ENCODE measurements around the gene USP48. TPM values are rescaled to one million over a fixed set of nuclear protein-coding genes. Genes with fewer than 3 reads are reported as not detected.

The USP48 gene
- polyA plus RNA-seq, 2 donors, result 14.4 to 18.4 TPM

DNA sequence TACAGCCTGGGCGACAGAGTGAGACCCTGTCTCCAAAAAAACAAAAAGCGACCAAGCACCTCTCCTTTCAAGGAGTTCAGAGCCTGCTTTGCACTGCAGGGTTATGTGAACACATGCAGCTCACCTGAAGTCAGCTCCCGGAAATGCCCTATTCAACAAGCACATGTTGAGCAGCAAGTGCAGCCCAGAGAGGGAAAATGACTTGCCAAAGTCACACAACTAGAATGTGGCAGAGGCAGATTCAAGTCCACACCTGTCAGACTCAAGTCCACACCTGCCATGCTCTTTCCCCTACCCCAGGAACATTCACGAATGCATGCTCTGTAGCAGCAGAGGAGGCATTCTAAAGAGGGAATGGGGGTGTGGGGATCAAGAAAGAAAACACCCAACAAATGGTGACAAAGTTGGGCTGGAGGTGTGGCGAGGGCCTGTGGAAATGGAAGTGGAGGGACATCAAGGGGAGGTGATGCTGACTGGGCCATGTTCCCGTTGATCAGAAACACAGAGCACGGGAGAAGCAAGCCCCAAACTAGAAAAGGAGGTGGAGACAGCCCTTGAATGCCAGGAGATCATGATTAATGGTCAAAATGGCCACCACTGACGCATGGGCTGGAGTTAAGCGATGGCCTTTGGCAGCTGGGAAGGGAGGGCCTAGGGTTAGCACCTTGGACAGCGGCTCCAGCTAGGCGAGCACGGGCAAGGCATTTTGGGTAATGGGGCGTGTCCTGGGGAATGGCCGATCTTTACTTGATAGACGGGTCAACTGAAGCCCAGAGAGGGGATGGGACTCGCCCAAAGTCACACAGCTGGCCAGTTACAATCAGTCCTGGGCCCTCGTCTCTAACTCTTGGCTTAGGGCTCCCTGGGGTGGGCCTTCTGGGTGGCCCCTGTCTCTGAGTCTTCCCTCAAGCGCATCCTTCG lies 135.3 kb downstream of the USP48 start:
- Histone ChIP-seq H3K9me3 (ENCODE audit: control insufficient read depth in 2 of 2, insufficient read depth in 1 of 2, low read depth in 1 of 2, low read length in 1 of 2) (no peaks in the 10 kb centered on the region), H3K27ac (ENCODE audit: low read depth in 2 of 2, low read length in 1 of 2) (no peak overlapping the region), H3K4me3 (ENCODE audit: low read depth in 1 of 2, low read length in 2 of 2) (no peak overlapping the region), H3K27me3 (ENCODE audit: control insufficient read depth in 1 of 2, insufficient read depth in 2 of 2, low read length in 2 of 2) (no peaks in the 10 kb centered on the region), H3K4me1 (ENCODE audit: control insufficient read depth in 2 of 2, insufficient read depth in 2 of 2, low read length in 1 of 2) (peaks cover 4 to 5% of the 10 kb centered on the region in 2 donors), H3K36me3 (ENCODE audit: control insufficient read depth in 2 of 2, insufficient read depth in 2 of 2, low read length in 1 of 2) (no peaks in the 10 kb centered on the region)
- WGBS, 2 donors, result 43 to 44% methylated on average over 19 of the region's 19 CpGs

DNA sequence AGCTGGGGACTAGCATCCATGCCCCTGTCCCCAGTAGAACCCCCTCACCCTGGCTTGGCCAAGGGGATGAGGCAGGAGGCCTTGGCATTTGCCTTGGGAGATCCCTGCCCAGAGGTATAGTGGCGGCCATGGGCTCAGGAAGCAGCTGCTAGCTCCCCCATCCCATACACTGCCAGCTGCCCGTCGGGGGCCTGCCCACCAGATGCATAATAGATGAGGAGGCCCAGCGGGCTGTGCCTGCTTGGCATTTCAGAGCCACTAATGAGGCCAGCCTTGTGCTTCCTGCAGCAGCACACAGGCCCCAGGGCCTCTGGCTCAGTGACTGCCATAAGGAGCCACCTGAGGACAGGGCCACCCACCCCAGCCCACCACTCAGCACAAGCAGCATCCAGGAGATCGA lies 137.4 kb downstream of the USP48 start:
- no peak overlapping the region for H3K27ac ChIP-seq (ENCODE audit: low read depth in 2 of 2, low read length in 1 of 2)
- no peaks in the 10 kb centered on the region for H3K4me1 ChIP-seq (ENCODE audit: control insufficient read depth in 2 of 2, insufficient read depth in 2 of 2, low read length in 1 of 2)
- WGBS, 2 donors, result 81 to 85% methylated on average over 5 of the region's 5 CpGs
- H3K36me3 ChIP-seq (ENCODE audit: control insufficient read depth in 2 of 2, insufficient read depth in 2 of 2, low read length in 1 of 2), result no peaks in the 10 kb centered on the region
- H3K9me3 ChIP-seq (ENCODE audit: control insufficient read depth in 2 of 2, insufficient read depth in 1 of 2, low read depth in 1 of 2, low read length in 1 of 2), result no peaks in the 10 kb centered on the region
- no peaks in the 10 kb centered on the region for H3K27me3 ChIP-seq (ENCODE audit: control insufficient read depth in 1 of 2, insufficient read depth in 2 of 2, low read length in 2 of 2)
- no peak overlapping the region for H3K4me3 ChIP-seq (ENCODE audit: low read depth in 1 of 2, low read length in 2 of 2)

DNA sequence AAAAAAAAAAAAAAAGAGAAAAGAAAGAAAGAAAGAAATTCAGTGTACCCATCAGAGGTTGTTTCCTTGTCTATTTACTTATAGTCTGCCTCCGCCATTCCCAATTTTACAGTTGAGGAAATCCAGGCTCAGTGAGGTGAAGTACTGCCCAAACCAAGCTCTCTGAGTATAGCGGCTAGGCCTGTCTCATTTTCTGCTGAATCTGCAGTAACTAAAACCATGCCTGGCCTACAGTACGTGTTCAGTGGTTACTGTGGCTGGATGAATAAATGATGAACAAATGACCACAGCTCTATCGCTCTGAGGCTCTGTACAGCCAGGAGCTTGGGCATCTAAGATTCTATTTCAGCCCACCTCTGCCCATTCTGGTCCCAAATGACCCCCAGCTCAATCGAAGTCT lies 138.0 kb downstream of the USP48 start:
- H3K27me3 ChIP-seq (ENCODE audit: control insufficient read depth in 1 of 2, insufficient read depth in 2 of 2, low read length in 2 of 2), result no peaks in the 10 kb centered on the region
- WGBS, 2 donors, result 86 to 88% methylated on average over 5 of the region's 5 CpGs
- no peak overlapping the region for H3K4me3 ChIP-seq (ENCODE audit: low read depth in 1 of 2, low read length in 2 of 2)
- no peaks in the 10 kb centered on the region for H3K4me1 ChIP-seq (ENCODE audit: control insufficient read depth in 2 of 2, insufficient read depth in 2 of 2, low read length in 1 of 2)
- H3K36me3 ChIP-seq (ENCODE audit: control insufficient read depth in 2 of 2, insufficient read depth in 2 of 2, low read length in 1 of 2), result no peaks in the 10 kb centered on the region
- H3K9me3 ChIP-seq (ENCODE audit: control insufficient read depth in 2 of 2, insufficient read depth in 1 of 2, low read depth in 1 of 2, low read length in 1 of 2), result no peaks in the 10 kb centered on the region
- H3K27ac ChIP-seq (ENCODE audit: low read depth in 2 of 2, low read length in 1 of 2), result no peak overlapping the region

DNA sequence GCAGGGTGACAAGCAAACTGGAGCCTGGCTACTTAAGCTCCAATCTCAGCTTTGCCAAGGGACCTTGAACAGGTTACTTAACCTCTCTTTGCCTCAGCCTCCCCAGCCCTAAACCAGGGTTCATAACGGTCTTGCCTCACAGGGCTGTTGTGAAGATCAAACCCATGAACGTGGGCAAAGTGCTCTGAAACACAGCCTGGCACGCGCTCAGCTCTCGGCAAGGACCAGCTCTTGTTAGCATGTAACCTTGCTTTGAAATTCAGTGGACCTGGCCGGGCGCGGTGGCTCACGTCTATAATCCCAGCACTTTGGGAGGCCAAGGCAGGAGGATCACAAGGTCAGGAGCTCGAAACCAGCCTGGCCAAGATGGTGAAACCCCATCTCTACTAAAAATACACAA lies 138.6 kb downstream of the USP48 start:
- no peaks in the 10 kb centered on the region for H3K36me3 ChIP-seq (ENCODE audit: control insufficient read depth in 2 of 2, insufficient read depth in 2 of 2, low read length in 1 of 2)
- no peak overlapping the region for H3K4me3 ChIP-seq (ENCODE audit: low read depth in 1 of 2, low read length in 2 of 2)
- no peaks in the 10 kb centered on the region for H3K27me3 ChIP-seq (ENCODE audit: control insufficient read depth in 1 of 2, insufficient read depth in 2 of 2, low read length in 2 of 2)
- H3K4me1 ChIP-seq (ENCODE audit: control insufficient read depth in 2 of 2, insufficient read depth in 2 of 2, low read length in 1 of 2), result peaks cover 0 to 4% of the 10 kb centered on the region in 2 donors
- no peaks in the 10 kb centered on the region for H3K9me3 ChIP-seq (ENCODE audit: control insufficient read depth in 2 of 2, insufficient read depth in 1 of 2, low read depth in 1 of 2, low read length in 1 of 2)
- no peak overlapping the region for H3K27ac ChIP-seq (ENCODE audit: low read depth in 2 of 2, low read length in 1 of 2)
- WGBS, 2 donors, result 88 to 89% methylated on average over 10 of the region's 10 CpGs

DNA sequence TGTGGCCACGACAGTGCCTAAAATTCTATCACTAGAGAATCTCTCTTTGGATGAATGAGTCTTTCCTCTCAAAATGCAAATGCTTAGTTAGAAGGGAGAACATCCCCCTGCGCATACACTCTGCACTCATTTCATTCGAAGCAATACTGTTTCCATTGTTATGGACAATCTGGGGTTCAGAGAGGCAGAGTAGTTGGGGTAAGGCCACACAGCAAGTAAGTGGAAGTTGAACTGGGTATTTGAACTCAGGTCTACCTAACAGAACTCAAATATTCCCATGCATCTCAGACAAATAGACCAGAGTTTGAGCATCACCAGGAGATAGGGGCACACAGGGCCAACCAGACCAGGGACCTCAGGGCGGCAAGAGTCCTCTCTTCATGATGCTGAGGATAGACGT lies 139.3 kb downstream of the USP48 start:
- Histone ChIP-seq H3K27ac (ENCODE audit: low read depth in 2 of 2, low read length in 1 of 2) (no peak overlapping the region), H3K4me3 (ENCODE audit: low read depth in 1 of 2, low read length in 2 of 2) (no peak overlapping the region), H3K4me1 (ENCODE audit: control insufficient read depth in 2 of 2, insufficient read depth in 2 of 2, low read length in 1 of 2) (peaks cover 0 to 11% of the 10 kb centered on the region in 2 donors), H3K36me3 (ENCODE audit: control insufficient read depth in 2 of 2, insufficient read depth in 2 of 2, low read length in 1 of 2) (no peaks in the 10 kb centered on the region), H3K27me3 (ENCODE audit: control insufficient read depth in 1 of 2, insufficient read depth in 2 of 2, low read length in 2 of 2) (no peaks in the 10 kb centered on the region), H3K9me3 (ENCODE audit: control insufficient read depth in 2 of 2, insufficient read depth in 1 of 2, low read depth in 1 of 2, low read length in 1 of 2) (no peaks in the 10 kb centered on the region)
- 85 to 91% methylated on average over 5 of the region's 5 CpGs for WGBS, 2 donors

DNA sequence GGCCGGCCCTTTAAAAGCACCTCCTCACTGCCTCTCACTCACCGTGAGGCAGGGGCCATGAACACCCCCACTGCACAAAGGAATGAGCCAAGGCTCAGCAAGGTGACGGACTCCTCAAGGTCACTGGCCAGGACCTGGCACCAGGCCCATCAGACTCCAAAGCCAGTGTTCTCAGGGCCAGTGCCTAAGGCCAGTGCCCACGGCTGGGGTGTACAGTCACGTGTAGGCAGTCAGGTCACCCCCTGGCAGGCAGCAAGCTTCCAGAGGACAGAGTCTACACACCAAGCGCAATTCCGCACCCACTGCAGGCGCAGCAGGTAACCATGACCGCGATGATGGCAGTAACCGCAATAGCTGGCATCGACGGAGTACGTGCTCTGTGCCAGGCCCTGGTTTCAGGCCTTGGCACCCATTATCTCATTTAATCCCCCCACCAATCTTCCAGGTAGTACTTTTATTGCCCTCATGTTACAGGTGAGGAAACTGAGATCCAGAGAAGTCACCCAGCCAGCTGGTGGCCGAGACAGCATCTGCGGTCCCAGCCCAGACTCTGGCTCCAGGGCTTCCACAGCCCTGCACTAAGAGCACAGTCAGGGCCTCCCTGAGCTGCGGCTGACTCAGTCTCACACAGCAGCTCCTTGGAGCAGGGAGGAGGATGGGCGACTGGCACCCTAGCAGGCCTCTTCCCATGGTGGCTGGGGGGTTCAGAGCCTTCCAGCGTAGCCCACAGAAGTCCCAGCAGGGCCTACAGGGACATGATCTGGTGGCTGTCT lies 140.8 kb downstream of the USP48 start:
- H3K4me1 ChIP-seq (ENCODE audit: control insufficient read depth in 2 of 2, insufficient read depth in 2 of 2, low read length in 1 of 2), result peaks cover 0 to 11% of the 10 kb centered on the region in 2 donors
- no peak overlapping the region for H3K27ac ChIP-seq (ENCODE audit: low read depth in 2 of 2, low read length in 1 of 2)
- no peaks in the 10 kb centered on the region for H3K9me3 ChIP-seq (ENCODE audit: control insufficient read depth in 2 of 2, insufficient read depth in 1 of 2, low read depth in 1 of 2, low read length in 1 of 2)
- no peaks in the 10 kb centered on the region for H3K27me3 ChIP-seq (ENCODE audit: control insufficient read depth in 1 of 2, insufficient read depth in 2 of 2, low read length in 2 of 2)
- H3K4me3 ChIP-seq (ENCODE audit: low read depth in 1 of 2, low read length in 2 of 2), result no peak overlapping the region
- 79 to 86% methylated on average over 19 of the region's 19 CpGs for WGBS, 2 donors
- H3K36me3 ChIP-seq (ENCODE audit: control insufficient read depth in 2 of 2, insufficient read depth in 2 of 2, low read length in 1 of 2), result no peaks in the 10 kb centered on the region

DNA sequence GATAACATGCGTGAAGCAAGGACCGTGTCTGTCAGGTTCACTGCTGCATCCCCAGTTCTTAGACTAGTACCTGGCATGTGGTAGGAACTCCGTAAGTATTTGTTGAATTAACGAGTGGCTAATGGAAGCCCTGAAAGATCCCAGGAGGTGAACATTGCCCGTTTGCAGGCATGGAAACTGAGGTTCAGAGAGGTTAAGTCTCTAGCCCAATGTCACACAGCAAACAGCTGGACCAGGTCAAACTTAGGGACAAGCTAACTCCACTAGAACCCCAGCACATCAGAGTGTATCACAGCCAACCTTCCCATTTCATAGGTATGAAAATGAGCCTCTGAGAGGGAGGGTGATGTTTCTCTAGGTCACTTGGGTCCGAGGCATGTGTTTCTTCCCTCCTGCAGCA lies 141.4 kb downstream of the USP48 start:
- no peak overlapping the region for H3K4me3 ChIP-seq (ENCODE audit: low read depth in 1 of 2, low read length in 2 of 2)
- peaks cover 0 to 11% of the 10 kb centered on the region in 2 donors for H3K4me1 ChIP-seq (ENCODE audit: control insufficient read depth in 2 of 2, insufficient read depth in 2 of 2, low read length in 1 of 2)
- H3K27me3 ChIP-seq (ENCODE audit: control insufficient read depth in 1 of 2, insufficient read depth in 2 of 2, low read length in 2 of 2), result no peaks in the 10 kb centered on the region
- 85% methylated on average over 6 of the region's 6 CpGs for WGBS, 2 donors
- no peak overlapping the region for H3K27ac ChIP-seq (ENCODE audit: low read depth in 2 of 2, low read length in 1 of 2)
- no peaks in the 10 kb centered on the region for H3K9me3 ChIP-seq (ENCODE audit: control insufficient read depth in 2 of 2, insufficient read depth in 1 of 2, low read depth in 1 of 2, low read length in 1 of 2)
- no peaks in the 10 kb centered on the region for H3K36me3 ChIP-seq (ENCODE audit: control insufficient read depth in 2 of 2, insufficient read depth in 2 of 2, low read length in 1 of 2)

DNA sequence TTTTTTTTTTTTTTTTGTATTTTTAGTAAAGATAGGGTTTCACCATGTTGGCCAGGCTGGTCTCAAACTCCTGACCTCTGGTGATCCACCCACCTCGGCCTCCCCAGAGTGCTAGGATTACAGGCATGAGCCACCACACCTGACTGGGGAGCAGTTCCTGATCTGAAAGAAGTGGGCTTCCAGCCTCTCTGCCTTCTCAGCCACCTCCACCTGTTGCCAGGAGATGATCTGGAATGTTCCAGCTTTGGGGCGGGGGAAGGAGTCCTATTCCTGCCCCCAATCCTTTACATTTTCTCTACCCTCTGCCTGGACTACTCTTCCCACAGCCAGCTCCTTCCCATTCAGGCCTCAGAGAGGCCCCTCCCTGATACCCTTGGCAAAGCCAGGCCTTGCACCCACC lies 141.9 kb downstream of the USP48 start:
- Histone ChIP-seq H3K27ac (ENCODE audit: low read depth in 2 of 2, low read length in 1 of 2) (no peak overlapping the region), H3K4me3 (ENCODE audit: low read depth in 1 of 2, low read length in 2 of 2) (no peak overlapping the region), H3K27me3 (ENCODE audit: control insufficient read depth in 1 of 2, insufficient read depth in 2 of 2, low read length in 2 of 2) (no peaks in the 10 kb centered on the region), H3K4me1 (ENCODE audit: control insufficient read depth in 2 of 2, insufficient read depth in 2 of 2, low read length in 1 of 2) (peaks cover 0 to 11% of the 10 kb centered on the region in 2 donors), H3K9me3 (ENCODE audit: control insufficient read depth in 2 of 2, insufficient read depth in 1 of 2, low read depth in 1 of 2, low read length in 1 of 2) (no peaks in the 10 kb centered on the region), H3K36me3 (ENCODE audit: control insufficient read depth in 2 of 2, insufficient read depth in 2 of 2, low read length in 1 of 2) (no peaks in the 10 kb centered on the region)
- WGBS, 2 donors, result 80 to 88% methylated on average over 2 of the region's 2 CpGs

DNA sequence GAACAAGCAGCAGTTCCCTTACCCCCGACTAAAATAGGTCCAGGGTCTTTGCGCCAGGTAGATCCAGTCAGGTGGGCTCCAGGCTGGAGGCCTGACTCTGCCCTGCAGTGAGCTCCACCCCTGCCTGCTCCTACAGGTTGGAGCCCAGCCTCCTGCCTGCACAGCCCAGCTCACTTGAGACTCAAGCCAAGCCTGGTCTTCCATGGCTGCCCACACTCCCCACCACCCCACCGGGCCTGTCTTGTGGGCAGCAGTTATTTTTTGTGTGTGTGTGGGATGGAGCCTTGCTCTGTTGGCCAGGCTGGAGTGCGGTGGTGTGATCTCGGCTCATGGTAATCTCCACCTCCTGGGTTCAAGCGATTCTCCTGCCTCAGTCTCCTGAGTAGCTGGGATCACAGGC lies 142.3 kb downstream of the USP48 start:
- Histone ChIP-seq H3K9me3 (ENCODE audit: control insufficient read depth in 2 of 2, insufficient read depth in 1 of 2, low read depth in 1 of 2, low read length in 1 of 2) (no peaks in the 10 kb centered on the region), H3K36me3 (ENCODE audit: control insufficient read depth in 2 of 2, insufficient read depth in 2 of 2, low read length in 1 of 2) (no peaks in the 10 kb centered on the region), H3K27me3 (ENCODE audit: control insufficient read depth in 1 of 2, insufficient read depth in 2 of 2, low read length in 2 of 2) (no peaks in the 10 kb centered on the region), H3K4me3 (ENCODE audit: low read depth in 1 of 2, low read length in 2 of 2) (no peak overlapping the region), H3K27ac (ENCODE audit: low read depth in 2 of 2, low read length in 1 of 2) (no peak overlapping the region), H3K4me1 (ENCODE audit: control insufficient read depth in 2 of 2, insufficient read depth in 2 of 2, low read length in 1 of 2) (peaks cover 0 to 11% of the 10 kb centered on the region in 2 donors)
- 89 to 92% methylated on average over 6 of the region's 6 CpGs for WGBS, 2 donors
